ENCODE results near the gene CD160. TPM values are rescaled to one million over a fixed set of nuclear protein-coding genes. Genes with fewer than 3 reads are reported as not detected.

Gene CD160
- total and polyA plus RNA-seq, 2 of the 13 experiments (the other 11 are each of a cell fraction or from before 2014, with no cell fraction given): 0.09 TPM; not detected in 1

GRCh38 chr1:145788580-145788979 is 69.3 kb downstream of the CD160 start:
- Histone ChIP-seq H3K4me1 (ENCODE audit: insufficient read depth, low read length) (peaks cover 13% of the 10 kb centered on the region), H3K9me3 (ENCODE audit: low read length) (no peaks in the 10 kb centered on the region), H3K36me3 (replicated peaks in 1 of 2; ENCODE audit: control insufficient read depth in 1 of 2, insufficient read depth in 2 of 2, low read length in 2 of 2) (peaks cover 2 to 6% of the 10 kb centered on the region in 2 experiments; a peak in 3 of 5 replicates), H3K9ac (ENCODE audit: insufficient read depth, low read depth, low read length) (no peak overlapping the region), H3K79me2 (ENCODE audit: insufficient read depth, low read length) (no peaks in the 10 kb centered on the region), H3K4me2 (ENCODE audit: low read depth, low read length) (no peak overlapping the region), H3K4me3 (replicated peaks in 1 of 3; ENCODE audit: insufficient read depth in 1 of 3, low read depth in 2 of 3, low read length in 3 of 3) (no peak overlapping the region), H3K27ac (ENCODE audit: extremely low read length, insufficient read depth, low read length) (no peak overlapping the region), H3K27me3 (ENCODE audit: control insufficient read depth in 1 of 2, insufficient read depth in 2 of 2, low read length in 2 of 2) (no peaks in the 10 kb centered on the region), H2AFZ (ENCODE audit: low read length) (no peak overlapping the region), H4K20me1 (ENCODE audit: insufficient read depth, low read length) (no peaks in the 10 kb centered on the region)
- FAIRE-seq (no peak), DNase-seq (ENCODE audit: low spot score) (no peak), ATAC-seq (no peak)
- ChIA-PET CTCF (ENCODE audit: low intra/inter-chr PET ratio, low total read pairs) (no interaction called here), POLR2A (interaction anchor here (1.2 kb wide), 1 partner anchor 35 kb away, joined by 4 read pairs; the partner anchor contains the start of genes POLR3C and RNF115)
- WGBS (ENCODE audit: low lambda C conversion rate): 97% methylated on average over 3 of the region's 3 CpGs
- in situ Hi-C loops (cut with HindIII; ENCODE audit: extremely low pct_ligation_motif_present, low pct_unique_long_range_greater_than_20kb): no loop called here
- BruUV-seq (replicated peaks): no TSS peak
- intact Hi-C loops (cut with micrococcal nuclease; ENCODE audit: unreplicated experiment): no loop called here
- TF ChIP-seq EZH2 (conservative IDR thresholded peaks at IDR 0.05; ENCODE audit: low read depth, low read length) (no peak), ZNF362 (CRISPR knock-in tag; IDR thresholded peaks at IDR 0.05; ENCODE audit: borderline replicate concordance) (no peak), NCOA1 (CRISPR knock-in tag; IDR thresholded peaks at IDR 0.05) (no peak), ISL2 (CRISPR knock-in tag; IDR thresholded peaks at IDR 0.05) (no peak), ETV5 (CRISPR knock-in tag; IDR thresholded peaks at IDR 0.05; ENCODE audit: borderline replicate concordance) (no peak), HOXA7 (CRISPR knock-in tag; IDR thresholded peaks at IDR 0.05) (no peak), ZSCAN29 (CRISPR knock-in tag; conservative IDR thresholded peaks at IDR 0.05) (no peak), HOXA5 (CRISPR knock-in tag; IDR thresholded peaks at IDR 0.05) (no peak), ZNF703 (CRISPR knock-in tag; IDR thresholded peaks at IDR 0.05; ENCODE audit: borderline replicate concordance) (no peak), ZNF326 (CRISPR knock-in tag; IDR thresholded peaks at IDR 0.05; ENCODE audit: borderline replicate concordance) (no peak), SCMH1 (CRISPR knock-in tag; IDR thresholded peaks at IDR 0.05; ENCODE audit: borderline replicate concordance) (no peak), FOXC1 (CRISPR knock-in tag; IDR thresholded peaks at IDR 0.05; ENCODE audit: borderline replicate concordance) (no peak), SP1 (IDR thresholded peaks at IDR 0.05) (no peak), SP1 (CRISPR knock-in tag; IDR thresholded peaks at IDR 0.05) (no peak), ELF4 (CRISPR knock-in tag; IDR thresholded peaks at IDR 0.05; ENCODE audit: borderline replicate concordance) (no peak), NFYC (CRISPR knock-in tag; IDR thresholded peaks at IDR 0.05) (no peak), MAF1 (CRISPR knock-in tag; IDR thresholded peaks at IDR 0.05; ENCODE audit: borderline replicate concordance) (no peak)
- TF ChIP-seq, protein P1, sequence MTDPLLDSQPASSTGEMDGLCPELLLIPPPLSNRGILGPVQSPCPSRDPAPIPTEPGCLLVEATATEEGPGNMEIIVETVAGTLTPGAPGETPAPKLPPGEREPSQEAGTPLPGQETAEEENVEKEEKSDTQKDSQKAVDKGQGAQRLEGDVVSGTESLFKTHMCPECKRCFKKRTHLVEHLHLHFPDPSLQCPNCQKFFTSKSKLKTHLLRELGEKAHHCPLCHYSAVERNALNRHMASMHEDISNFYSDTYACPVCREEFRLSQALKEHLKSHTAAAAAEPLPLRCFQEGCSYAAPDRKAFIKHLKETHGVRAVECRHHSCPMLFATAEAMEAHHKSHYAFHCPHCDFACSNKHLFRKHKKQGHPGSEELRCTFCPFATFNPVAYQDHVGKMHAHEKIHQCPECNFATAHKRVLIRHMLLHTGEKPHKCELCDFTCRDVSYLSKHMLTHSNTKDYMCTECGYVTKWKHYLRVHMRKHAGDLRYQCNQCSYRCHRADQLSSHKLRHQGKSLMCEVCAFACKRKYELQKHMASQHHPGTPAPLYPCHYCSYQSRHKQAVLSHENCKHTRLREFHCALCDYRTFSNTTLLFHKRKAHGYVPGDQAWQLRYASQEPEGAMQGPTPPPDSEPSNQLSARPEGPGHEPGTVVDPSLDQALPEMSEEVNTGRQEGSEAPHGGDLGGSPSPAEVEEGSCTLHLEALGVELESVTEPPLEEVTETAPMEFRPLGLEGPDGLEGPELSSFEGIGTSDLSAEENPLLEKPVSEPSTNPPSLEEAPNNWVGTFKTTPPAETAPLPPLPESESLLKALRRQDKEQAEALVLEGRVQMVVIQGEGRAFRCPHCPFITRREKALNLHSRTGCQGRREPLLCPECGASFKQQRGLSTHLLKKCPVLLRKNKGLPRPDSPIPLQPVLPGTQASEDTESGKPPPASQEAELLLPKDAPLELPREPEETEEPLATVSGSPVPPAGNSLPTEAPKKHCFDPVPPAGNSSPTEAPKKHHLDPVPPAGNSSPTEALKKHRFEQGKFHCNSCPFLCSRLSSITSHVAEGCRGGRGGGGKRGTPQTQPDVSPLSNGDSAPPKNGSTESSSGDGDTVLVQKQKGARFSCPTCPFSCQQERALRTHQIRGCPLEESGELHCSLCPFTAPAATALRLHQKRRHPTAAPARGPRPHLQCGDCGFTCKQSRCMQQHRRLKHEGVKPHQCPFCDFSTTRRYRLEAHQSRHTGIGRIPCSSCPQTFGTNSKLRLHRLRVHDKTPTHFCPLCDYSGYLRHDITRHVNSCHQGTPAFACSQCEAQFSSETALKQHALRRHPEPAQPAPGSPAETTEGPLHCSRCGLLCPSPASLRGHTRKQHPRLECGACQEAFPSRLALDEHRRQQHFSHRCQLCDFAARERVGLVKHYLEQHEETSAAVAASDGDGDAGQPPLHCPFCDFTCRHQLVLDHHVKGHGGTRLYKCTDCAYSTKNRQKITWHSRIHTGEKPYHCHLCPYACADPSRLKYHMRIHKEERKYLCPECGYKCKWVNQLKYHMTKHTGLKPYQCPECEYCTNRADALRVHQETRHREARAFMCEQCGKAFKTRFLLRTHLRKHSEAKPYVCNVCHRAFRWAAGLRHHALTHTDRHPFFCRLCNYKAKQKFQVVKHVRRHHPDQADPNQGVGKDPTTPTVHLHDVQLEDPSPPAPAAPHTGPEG (CRISPR knock-in tag; IDR thresholded peaks at IDR 0.05): no peak
